IMR-90 (cell line): ENCODE data around the gene NFATC3. TPM values are rescaled to one million over a fixed set of nuclear protein-coding genes. Genes with fewer than 3 reads are reported as not detected.

Source experiments
- ATAC-seq: fragments of 200-7000 bp; cut with Tn5 transposase; 2 replicates; pipeline ENCODE4 v1.9.1; 2020; ENCODE audit warnings: low read depth, mild to moderate bottlenecking, moderate library complexity
- BruUV-seq: library from RNA; stranded (reverse); fragments of 400-500 nt; replicated peaks from 2 replicates; lab custom pipeline; 2021; lab: Mats Ljungman, UMichigan
- CTCF ChIA-PET: fragments of 300-600 bp; formaldehyde crosslinking; extraction: SDS; loops from one replicate; lab custom pipeline; 2021; ENCODE audit warnings: antibody characterized with exemption; lab: Yijun Ruan, JAX
- POLR2A ChIA-PET: fragments of 300-600 bp; sonication (Branson Sonifier 250); formaldehyde crosslinking; loops from one replicate; lab custom pipeline; 2022; ENCODE audit warnings: antibody characterized with exemption; ENCODE audit not compliant: unreplicated experiment; lab: Charles Lee
- DNase-seq: peaks from one replicate; pipeline ENCODE4 v3.0.0; 2013
- H2AFZ ChIP-seq: replicated peaks from 2 replicates; pipeline ENCODE3; 2013; ENCODE audit warnings: low read length, mild to moderate bottlenecking; ENCODE audit not compliant: poor library complexity
- H2AK5ac ChIP-seq: 2 replicates; pipeline ENCODE4 v1.6.1; 2013; ENCODE audit warnings: low read depth, low read length, inconsistent platforms
- H2AK9ac ChIP-seq: replicated peaks from 2 replicates; pipeline ENCODE3; 2013; ENCODE audit warnings: mild to moderate bottlenecking, low read depth, low read length, moderate library complexity; ENCODE audit not compliant: poor library complexity
- H2BK120ac ChIP-seq: 2 replicates; pipeline ENCODE4 v1.6.1; 2013; ENCODE audit warnings: low read depth, low read length, inconsistent platforms
- H2BK15ac ChIP-seq: 3 replicates; pipeline ENCODE4 v1.6.1; 2013; ENCODE audit warnings: low read depth, low read length, inconsistent platforms
- H2BK20ac ChIP-seq: 2 replicates; pipeline ENCODE4 v1.6.1; 2013; ENCODE audit warnings: low read depth, mild to moderate bottlenecking, inconsistent platforms, low read length, moderate library complexity
- H2BK5ac ChIP-seq: 2 replicates; pipeline ENCODE4 v1.6.1; 2013; ENCODE audit warnings: mild to moderate bottlenecking, low read depth, low read length, inconsistent platforms; ENCODE audit not compliant: poor library complexity, severe bottlenecking
- H3K14ac ChIP-seq: replicated peaks from 2 replicates; pipeline ENCODE4 v1.6.1; 2013; ENCODE audit warnings: low read depth, low read length, inconsistent platforms
- H3K18ac ChIP-seq: 2 replicates; pipeline ENCODE4 v1.6.1; 2013; ENCODE audit warnings: low read depth, low read length, control low read depth
- H3K23ac ChIP-seq: 2 replicates; pipeline ENCODE4 v1.6.1; 2013; ENCODE audit warnings: low read depth, low read length, inconsistent platforms
- H3K27ac ChIP-seq: 2 replicates; pipeline ENCODE4 v1.5.1; 2013; ENCODE audit warnings: mild to moderate bottlenecking, control low read depth, low read length; ENCODE audit not compliant: insufficient read depth
- H3K27me3 ChIP-seq: 2 replicates; pipeline ENCODE4 v1.6.1; 2013; ENCODE audit warnings: low read length; ENCODE audit not compliant: control insufficient read depth, insufficient read depth
- H3K36me3 ChIP-seq: 2 replicates; pipeline ENCODE4 v1.6.1; 2013; ENCODE audit warnings: low read length, mixed read lengths; ENCODE audit not compliant: control insufficient read depth, insufficient read depth
- H3K4ac ChIP-seq: 2 replicates; pipeline ENCODE4 v1.6.1; 2013; ENCODE audit warnings: low read depth, low read length, inconsistent platforms
- H3K4me1 ChIP-seq: 2 replicates; pipeline ENCODE4 v1.6.1; 2013; ENCODE audit warnings: low read length, mixed read lengths; ENCODE audit not compliant: control insufficient read depth, insufficient read depth
- H3K4me2 ChIP-seq: 2 replicates; pipeline ENCODE4 v1.6.1; 2013; ENCODE audit warnings: low read depth, mild to moderate bottlenecking, control low read depth, low read length, moderate library complexity
- H3K4me3 ChIP-seq: 2 replicates; pipeline ENCODE4 v1.5.1; 2013; ENCODE audit warnings: low read depth, mild to moderate bottlenecking, control low read depth, low read length, moderate library complexity; ENCODE audit not compliant: insufficient read depth
- H3K56ac ChIP-seq: 2 replicates; pipeline ENCODE4 v1.6.1; 2013; ENCODE audit warnings: low read length, inconsistent platforms; ENCODE audit not compliant: insufficient read depth; ENCODE audit errors: extremely low read depth
- H3K79me1 ChIP-seq, 2 experiments: 2 replicates each; pipeline ENCODE4 v1.6.1; 2013; ENCODE audit warnings: low read length in 2 of 2, inconsistent platforms in 1 of 2, low read depth in 1 of 2
- H3K9ac ChIP-seq: 2 replicates; pipeline ENCODE4 v1.6.1; 2013; ENCODE audit warnings: low read depth, low read length, control low read depth
- H3K9me1 ChIP-seq: 2 replicates; pipeline ENCODE4 v1.6.1; 2013; ENCODE audit warnings: low read length, inconsistent platforms; ENCODE audit not compliant: insufficient read depth
- H3K9me3 ChIP-seq: 2 replicates; pipeline ENCODE4 v1.6.1; 2013; ENCODE audit warnings: low read length; ENCODE audit not compliant: control insufficient read depth, insufficient read depth
- H4K20me1 ChIP-seq: 2 replicates; pipeline ENCODE4 v1.6.1; 2013; ENCODE audit warnings: low read length, inconsistent platforms; ENCODE audit not compliant: insufficient read depth
- H4K5ac ChIP-seq: 2 replicates; pipeline ENCODE4 v1.6.1; 2013; ENCODE audit warnings: mild to moderate bottlenecking, low read depth, low read length, control low read depth
- H4K8ac ChIP-seq, 2 experiments: 2 replicates each; pipeline ENCODE4 v1.6.1; 2013; ENCODE audit warnings: low read depth in 2 of 2, low read length in 2 of 2, control low read depth in 1 of 2, inconsistent platforms in 1 of 2
- H4K91ac ChIP-seq: 2 replicates; pipeline ENCODE4 v1.6.1; 2013; ENCODE audit warnings: low read depth, low read length, inconsistent platforms; ENCODE audit not compliant: insufficient read depth
- ELK1 ChIP-seq: fragments of 150-350 bp; IDR thresholded peaks from 2 replicates; pipeline ENCODE4 v1.6.1; 2016; ENCODE audit warnings: low read depth, mild to moderate bottlenecking, low read length, moderate library complexity, borderline replicate concordance
- MXI1 ChIP-seq: IDR thresholded peaks from 2 replicates; pipeline ENCODE4 v1.6.1; 2012; ENCODE audit warnings: low read depth, mild to moderate bottlenecking, low read length, moderate library complexity, borderline replicate concordance
- NFE2L2 ChIP-seq: fragments of 150-350 bp; IDR thresholded peaks from 2 replicates; pipeline ENCODE4 v1.6.1; 2016; ENCODE audit warnings: low read depth, mild to moderate bottlenecking, low read length
- POLR2A ChIP-seq: IDR thresholded peaks from 2 replicates; pipeline ENCODE4 v1.6.1; 2012; ENCODE audit warnings: mild to moderate bottlenecking, low read depth, low read length
- RAD21 ChIP-seq: IDR thresholded peaks from 2 replicates; pipeline ENCODE4 v1.6.1; 2012; ENCODE audit warnings: low read length, improper control_type of control experiment
- RCOR1 ChIP-seq: IDR thresholded peaks from 2 replicates; pipeline ENCODE4 v1.6.1; 2012; ENCODE audit warnings: mild to moderate bottlenecking, low read length, improper control_type of control experiment; ENCODE audit not compliant: insufficient replicate concordance
- SMC3 ChIP-seq: fragments of 150-350 bp; IDR thresholded peaks from 2 replicates; pipeline ENCODE4 v1.6.1; 2016; ENCODE audit warnings: low read depth, mild to moderate bottlenecking, antibody characterized with exemption, low read length, moderate library complexity
- WGBS, 2 experiments: methylation state at CpG; one replicate each; pipeline versions ENCODE4 v1.1.5 to v1.1.7; 2013; ENCODE audit warnings: missing lambda C conversion rate in 2 of 2; ENCODE audit not compliant: insufficient read length in 1 of 2; ENCODE audit errors: extremely low coverage in 2 of 2; 5-methylcytosine and 5-hydroxymethylcytosine counted together
- dilution Hi-C: fragments of 300-500 bp; cut with HindIII; formaldehyde crosslinking; loops from one replicate; pipeline ENCODE4 v1.14.3; 2018; ENCODE audit warnings: low sequenced_read_pairs; ENCODE audit not compliant: unreplicated experiment
- in situ Hi-C: fragments of 300-500 bp; cut with MboI; formaldehyde crosslinking; loops from 3 replicates; pipeline ENCODE4 v1.14.3; 2019; ENCODE audit warnings: low sequenced_read_pairs, inconsistent platforms, mixed read lengths
- intact Hi-C: fragments of 100-400 bp; cut with micrococcal nuclease; formaldehyde crosslinking; loops from 2 replicates; pipeline ENCODE4 v1.10.0; 2022
- polyA plus RNA-seq, 3 experiments: library from polyadenylated mRNA; depleted of rRNA; stranded (reverse); fragments of >200 nt; gene quantifications; 2 replicates each; pipeline ENCODE4 v1.2.3, GENCODE V29; 2012; ENCODE audit warnings: low replicate concordance in 1 of 3
- total RNA-seq: library from RNA; depleted of rRNA; stranded (reverse); fragments of >200 nt; gene quantifications from 2 replicates; pipeline ENCODE4 v1.2.3, GENCODE V29; 2012

NFATC3 gene
- total and polyA plus RNA-seq, 2 of the 4 experiments (the other 2 are of a cell fraction): 6.3 to 21.5 TPM

GRCh38 chr16:68147444-68147843, 62.3 kb downstream of the NFATC3 start:
- no peaks in the 10 kb centered on the region for H3K27me3 ChIP-seq
- no CpG with 5 or more reads among the region's 1 CpG for WGBS, 2 experiments
- no TSS peak for BruUV-seq

More at GRCh38 chr16:68147444-68147843, 62.3 kb downstream of the NFATC3 start:
- Histone ChIP-seq H2BK15ac (no peak overlapping the region), H3K4me1 (peaks cover 2% of the 10 kb centered on the region), H3K27ac (no peak overlapping the region), H3K9me3 (no peaks in the 10 kb centered on the region), H2AFZ (no peak overlapping the region), H2BK120ac (no peak overlapping the region), H3K4me3 (no peak overlapping the region), H4K5ac (no peak overlapping the region), H3K14ac (no peak overlapping the region), H2BK5ac (no peak overlapping the region), H3K9me1 (peaks cover 5% of the 10 kb centered on the region), H2BK20ac (no peak overlapping the region), H3K56ac (no peak overlapping the region), H3K4me2 (no peak overlapping the region), H4K91ac (no peak overlapping the region), H3K4ac (no peak overlapping the region), H2AK9ac (no peak overlapping the region), H3K23ac (no peak overlapping the region), H3K18ac (no peak overlapping the region), H3K79me1 (peaks cover 6 to 28% of the 10 kb centered on the region in 2 experiments; a peak in 3 of 4 replicates), H4K20me1 (no peaks in the 10 kb centered on the region; the same call in 1 of the 2 replicates), H3K9ac (no peak overlapping the region), H2AK5ac (no peak overlapping the region), H4K8ac (no peak overlapping the region), H3K36me3 (no peaks in the 10 kb centered on the region; the same call in 1 of the 2 replicates)
- in situ Hi-C loops (no loop called here), dilution Hi-C loops (no loop called here), intact Hi-C loops (no loop called here)
- CTCF ChIA-PET: interaction anchor here (0.6 to 1.1 kb wide), 2 partner anchors 18 to 441 kb away, joined by 3 to 4 read pairs; no protein-coding TSS in a partner anchor
- no peak for DNase-seq
- TF ChIP-seq RAD21: no peak
- no peak for TF ChIP-seq SMC3
- no peak for TF ChIP-seq MXI1
- no peak for TF ChIP-seq POLR2A
- TF ChIP-seq ELK1: no peak
- no peak for TF ChIP-seq RCOR1
- TF ChIP-seq NFE2L2: no peak
- ATAC-seq: no peak
- POLR2A ChIA-PET: interaction anchor here (0.5 kb wide), 1 partner anchor 63 kb away, joined by 3 read pairs; no protein-coding TSS in a partner anchor
